Body of pancreas (tissue), 4 donors: ENCODE results near the gene TCOF1. TPM values are rescaled to one million over a fixed set of nuclear protein-coding genes. Genes with fewer than 3 reads are reported as not detected.

Experiments
- ATAC-seq: fragments of 150-250 bp; one replicate; pipeline ENCODE4 v1.9.1; 2016
- DNase-seq, 4 donors: peaks; one replicate each; pipeline ENCODE4 v3.0.0-alpha.2; 2019
- H3K27ac ChIP-seq, 4 donors: fragments of 200-600 bp; sonication (generic); 1 replicate in 3 of 4; 2 replicates in 1 of 4; pipeline versions ENCODE4 v1.5.1 to v1.6.1; 2016 to 2019; ENCODE audit warnings: mild to moderate bottlenecking in 1 of 4, mixed read lengths in 1 of 4, moderate library complexity in 1 of 4
- H3K27me3 ChIP-seq, 2 donors: fragments of 200-600 bp; sonication (generic); one replicate each; pipeline ENCODE4 v1.6.0; 2016; ENCODE audit warnings: mild to moderate bottlenecking in 1 of 2
- H3K36me3 ChIP-seq, 2 donors: fragments of 200-600 bp; sonication (generic); replicated peaks in 1 of 2; 2 replicates each; pipeline ENCODE4 v1.5.1; 2016; ENCODE audit warnings: low read depth in 2 of 2; ENCODE audit not compliant: insufficient read depth in 1 of 2
- H3K4me1 ChIP-seq: fragments of 200-600 bp; sonication (generic); one replicate; pipeline ENCODE4 v1.6.0; 2016
- H3K4me3 ChIP-seq, 2 donors: fragments of 200-600 bp; sonication (generic); 1 replicate in 1 of 2; 2 replicates in 1 of 2; pipeline ENCODE4 v1.5.1; 2016 to 2019
- H3K9me3 ChIP-seq, 3 donors: fragments of 200-600 bp; sonication (generic); 1 replicate in 2 of 3; 2 replicates in 1 of 3; pipeline ENCODE4 v1.5.1; 2016
- CTCF ChIP-seq, 7 experiments: fragments of 450-650 bp in 4 of 7; fragments of 200-600 bp in 3 of 7; sonication (generic) in 3 of 7; IDR thresholded peaks; one replicate each; pipeline ENCODE4 v1.5.1; 2016 to 2019; ENCODE audit warnings: antibody characterized with exemption in 7 of 7
- POLR2A ChIP-seq, 3 donors: fragments of 450-650 bp; IDR thresholded peaks; one replicate each; pipeline ENCODE4 v1.6.1; 2016; ENCODE audit warnings: antibody characterized with exemption in 3 of 3, mild to moderate bottlenecking in 2 of 3
- WGBS, 2 donors: methylation state at CpG; one replicate each; pipeline ENCODE4 v1.1.5; 2017; 5-methylcytosine and 5-hydroxymethylcytosine counted together
- intact Hi-C: fragments of 100-400 bp; cut with DNase I; formaldehyde crosslinking; loops from one replicate; pipeline ENCODE4 v1.15.1; 2023
- total RNA-seq, 2 donors: library from RNA; depleted of rRNA; stranded (reverse); fragments of >200 nt; gene quantifications; one replicate each; pipeline ENCODE4 v1.1.0, GENCODE V29; 2016

Gene TCOF1
- total RNA-seq, 2 donors from 2014 or later, result 18.9 to 23.4 TPM

- Histone ChIP-seq H3K27ac (no peak overlapping the region), H3K36me3 (no peaks in the 10 kb centered on the region), H3K27me3 (no peaks in the 10 kb centered on the region), H3K4me3 (no peak overlapping the region), H3K9me3 (no peaks in the 10 kb centered on the region), H3K4me1 (no peaks in the 10 kb centered on the region)
- DNase-seq, result no peak
- intact Hi-C loops, result no loop called here
- no peak for ATAC-seq
- TF ChIP-seq POLR2A (IDR thresholded peaks at IDR 0.05) (no peak), CTCF (IDR thresholded peaks at IDR 0.05) (no peak)
- 70 to 92% methylated on average over 6 of the region's 6 CpGs for WGBS, 2 donors
These were observed 43.4 kb upstream of the TCOF1 start for GRCh38 chr5:150313921-150314716.

- 76 to 81% methylated on average over 4 of the region's 4 CpGs for WGBS, 2 donors
These were observed 42.3 kb upstream of the TCOF1 start for GRCh38 chr5:150315245-150315644.

GRCh38 chr5:150316320-150316719 is 41.2 kb upstream of the TCOF1 start:
- no peak for TF ChIP-seq POLR2A (IDR thresholded peaks at IDR 0.05)
- TF ChIP-seq CTCF (IDR thresholded peaks at IDR 0.05), result no peak
- H3K27ac ChIP-seq, result no peak overlapping the region
- 61 to 96% methylated on average over 3 of the region's 3 CpGs for WGBS, 2 donors
- H3K4me3 ChIP-seq, result no peak overlapping the region
- H3K4me1 ChIP-seq, result peaks cover 7% of the 10 kb centered on the region
- H3K9me3 ChIP-seq, result no peaks in the 10 kb centered on the region
- no peak for ATAC-seq
- H3K27me3 ChIP-seq, result no peaks in the 10 kb centered on the region
- intact Hi-C loops, result no loop called here
- no peaks in the 10 kb centered on the region for H3K36me3 ChIP-seq
- DNase-seq, result no peak

More at GRCh38 chr5:150315245-150315644, 42.3 kb upstream of the TCOF1 start:
- no peak for DNase-seq
- H3K4me1 ChIP-seq, result peaks cover 4% of the 10 kb centered on the region
- H3K27ac ChIP-seq, result no peak overlapping the region
- H3K27me3 ChIP-seq, result no peaks in the 10 kb centered on the region
- no peaks in the 10 kb centered on the region for H3K36me3 ChIP-seq
- TF ChIP-seq POLR2A (IDR thresholded peaks at IDR 0.05) (no peak), CTCF (IDR thresholded peaks at IDR 0.05) (no peak)
- intact Hi-C loops, result no loop called here
- H3K4me3 ChIP-seq, result no peak overlapping the region
- ATAC-seq, result no peak
- H3K9me3 ChIP-seq, result no peaks in the 10 kb centered on the region

GRCh38 chr5:150317048-150318003 is 40.2 kb upstream of the TCOF1 start:
- no peak for ATAC-seq
- H3K27me3 ChIP-seq, result no peaks in the 10 kb centered on the region

More at GRCh38 chr5:150317048-150318003, 40.2 kb upstream of the TCOF1 start:
- H3K4me1 ChIP-seq, result peaks cover 7% of the 10 kb centered on the region
- H3K4me3 ChIP-seq, result no peak overlapping the region
- no peaks in the 10 kb centered on the region for H3K36me3 ChIP-seq
- TF ChIP-seq CTCF (IDR thresholded peaks at IDR 0.05) (no peak), POLR2A (IDR thresholded peaks at IDR 0.05) (no peak)
- no peaks in the 10 kb centered on the region for H3K9me3 ChIP-seq
- H3K27ac ChIP-seq, result no peak overlapping the region
- intact Hi-C loops, result no loop called here
- DNase-seq, result peak in 1 of 4 donors; percentile 20
- 82 to 85% methylated on average over 7 to 11 of the region's 11 CpGs for WGBS, 2 donors
